T-cell (primary cell): ENCODE data around the gene CCNJL. TPM values are rescaled to one million over a fixed set of nuclear protein-coding genes. Genes with fewer than 3 reads are reported as not detected.
A peak's percentile ranks its signal among the peaks of the same experiment; 100 is the strongest.

Experiments
- ATAC-seq, 4 experiments: fragments of 200-7000 bp in 3 of 4; fragments of 150-1000 bp in 1 of 4; cut with Tn5 transposase; replicated peaks in 1 of 4; 1 replicate in 3 of 4; 2 replicates in 1 of 4; pipeline ENCODE4 v1.10.0; 2021; ENCODE audit warnings: moderate library complexity in 3 of 4, mild to moderate bottlenecking in 2 of 4, moderate number of reproducible peaks in 1 of 4
- CTCF ChIA-PET, 2 donors: fragments of 300-600 bp; sonication (Branson Sonifier 250); formaldehyde crosslinking; loops; one replicate each; lab custom pipeline; 2022; ENCODE audit warnings: antibody characterized with exemption in 2 of 2; lab: Charles Lee
- POLR2A ChIA-PET, 2 donors: fragments of 300-600 bp; sonication (Branson Sonifier 250); formaldehyde crosslinking; loops; one replicate each; lab custom pipeline; 2022; ENCODE audit warnings: antibody characterized with exemption in 2 of 2; lab: Charles Lee
- DNase-seq, 35 experiments: peaks; one replicate each; pipeline versions ENCODE4 v3.0.0 to v3.0.0-alpha.2; 2013 to 2023
- H3K27ac ChIP-seq: one replicate; pipeline ENCODE4 v1.5.1; 2013; ENCODE audit warnings: low read length
- H3K27me3 ChIP-seq, 2 experiments: replicated peaks in 1 of 2; 1 replicate in 1 of 2; 2 replicates in 1 of 2; pipeline versions ENCODE4 v1.6.1 to v1.7.0; 2013; ENCODE audit warnings: low read length in 1 of 2, mixed read lengths in 1 of 2; ENCODE audit not compliant: control insufficient read depth in 2 of 2, insufficient read depth in 2 of 2; ENCODE audit errors: extremely low read depth in 1 of 2
- H3K36me3 ChIP-seq, 2 donors: 1 replicate in 1 of 2; 2 replicates in 1 of 2; pipeline versions ENCODE4 v1.6.1 to v1.7.0; 2013; ENCODE audit warnings: low read length in 1 of 2; ENCODE audit not compliant: control insufficient read depth in 2 of 2, insufficient read depth in 1 of 2; ENCODE audit errors: extremely low read depth in 1 of 2
- H3K4me1 ChIP-seq, 2 experiments: 1 replicate in 1 of 2; 2 replicates in 1 of 2; pipeline versions ENCODE4 v1.6.1 to v1.7.0; 2013; ENCODE audit warnings: low read length in 2 of 2, mixed read lengths in 1 of 2; ENCODE audit not compliant: insufficient read depth in 2 of 2, control insufficient read depth in 1 of 2; ENCODE audit errors: extremely low read depth in 1 of 2
- H3K4me3 ChIP-seq, 2 donors: 1 replicate in 1 of 2; 2 replicates in 1 of 2; pipeline versions ENCODE4 v1.5.1 to v1.7.0; 2013; ENCODE audit warnings: mild to moderate bottlenecking in 2 of 2, low read length in 1 of 2, moderate library complexity in 1 of 2; ENCODE audit not compliant: control insufficient read depth in 1 of 2; ENCODE audit errors: extremely low read depth in 1 of 2
- H3K9me3 ChIP-seq: 2 replicates; pipeline ENCODE4 v1.7.0; 2013
- H3K27ac Mint-ChIP-seq, 2 donors: one replicate each; pipeline ENCODE4 v1.8.0; 2020 to 2021; ENCODE audit warnings: mild to moderate bottlenecking in 2 of 2, mixed read lengths in 2 of 2
- H3K27me3 Mint-ChIP-seq, 2 donors: one replicate each; pipeline ENCODE4 v1.8.0; 2021 to 2022; ENCODE audit warnings: mixed read lengths in 2 of 2
- H3K36me3 Mint-ChIP-seq: one replicate; pipeline ENCODE4 v1.8.0; 2021; ENCODE audit warnings: mixed read lengths
- H3K4me1 Mint-ChIP-seq, 3 donors: one replicate each; pipeline ENCODE4 v1.8.0; 2020 to 2022; ENCODE audit warnings: mixed read lengths in 3 of 3, mild to moderate bottlenecking in 1 of 3
- H3K4me3 Mint-ChIP-seq, 3 donors: one replicate each; pipeline ENCODE4 v1.8.0; 2020 to 2022; ENCODE audit warnings: mild to moderate bottlenecking in 3 of 3, mixed read lengths in 3 of 3, moderate library complexity in 3 of 3
- H3K9me3 Mint-ChIP-seq, 3 donors: one replicate each; pipeline ENCODE4 v1.8.0; 2020 to 2022; ENCODE audit warnings: mixed read lengths in 3 of 3
- WGBS: methylation state at CpG from one replicate; pipeline ENCODE4 v1.1.5; 2013; ENCODE audit warnings: missing lambda C conversion rate; ENCODE audit not compliant: insufficient coverage; 5-methylcytosine and 5-hydroxymethylcytosine counted together
- total RNA-seq, 35 experiments: library from RNA in 6 of 35; stranded (reverse) in 6 of 35; fragments of 120-200 nt in 1 of 35; gene quantifications; one replicate each; pipeline versions ENCODE4 v1.2.1 to v1.2.4 and lab custom pipeline; 2013 to 2026

CCNJL gene
- total RNA-seq, 5 donors from 2014 or later (not counting 1 experiment from before 2014, with no cell fraction given): 0.33 to 0.41 (median 0.35) TPM; not detected in 2

DNA sequence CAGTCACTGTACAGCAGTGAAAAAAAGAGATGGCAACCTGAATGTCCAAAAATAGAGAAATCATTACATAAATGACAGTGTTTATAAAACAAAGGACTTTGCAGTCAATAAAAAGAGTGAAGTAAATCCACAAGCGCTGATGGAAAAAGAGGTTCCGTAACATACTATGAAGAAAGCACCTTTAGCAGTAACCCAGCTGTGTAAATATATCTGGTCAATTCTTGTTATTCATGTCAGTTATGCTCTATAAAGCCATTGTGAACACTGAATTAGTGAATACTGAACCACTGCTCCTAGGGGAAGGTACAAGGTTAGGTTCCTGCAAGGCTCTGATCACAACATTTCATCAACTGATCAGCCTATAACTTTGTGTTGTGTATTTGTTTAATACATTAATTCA lies 39.5 kb downstream of the CCNJL start:
- ChIA-PET CTCF (interaction anchor here in 1 of 2 donors (0.6 kb wide), 2 partner anchors 9 to 15 kb away, joined by 3 to 4 read pairs; no protein-coding TSS in a partner anchor), POLR2A (no interaction called here)
- H3K27ac Mint-ChIP-seq: no peak overlapping the region
- Histone ChIP-seq H3K36me3 (no peaks in the 10 kb centered on the region), H3K9me3 (no peaks in the 10 kb centered on the region), H3K4me1 (peaks cover 0 to 3% of the 10 kb centered on the region in 2 experiments), H3K4me3 (no peak overlapping the region), H3K27ac (no peak overlapping the region), H3K27me3 (peaks cover 0 to 11% of the 10 kb centered on the region in 2 experiments)
- no peak overlapping the region for H3K4me3 Mint-ChIP-seq
- H3K36me3 Mint-ChIP-seq: no peaks in the 10 kb centered on the region
- no peaks in the 10 kb centered on the region for H3K9me3 Mint-ChIP-seq
- H3K27me3 Mint-ChIP-seq: peaks cover 0 to 4% of the 10 kb centered on the region in 2 donors
- no peak for DNase-seq
- no peak for ATAC-seq
- peaks cover 4 to 5% (median 4%) of the 10 kb centered on the region in 3 donors for H3K4me1 Mint-ChIP-seq
- WGBS: no CpG with 5 or more reads among the region's 2 CpGs

DNA sequence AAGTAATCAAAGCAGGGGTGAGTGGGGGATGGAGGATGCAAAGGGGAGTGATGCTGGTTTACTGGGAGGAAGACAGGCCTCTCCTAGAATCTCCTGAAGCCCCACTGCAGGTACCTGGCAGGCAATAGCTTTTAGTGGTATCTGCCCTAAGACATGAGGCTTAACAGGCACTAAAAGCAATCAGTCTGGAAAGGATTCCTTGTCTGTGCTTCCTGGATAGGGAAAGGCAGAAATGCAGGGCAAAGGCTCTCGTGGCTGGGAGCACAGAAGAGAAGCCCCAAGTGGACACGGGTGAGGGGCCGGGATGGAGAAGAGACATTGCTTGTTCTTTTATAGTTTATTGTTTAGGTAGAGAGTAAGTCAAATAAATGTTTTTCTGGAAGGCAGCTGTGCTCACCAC lies 40.1 kb downstream of the CCNJL start:
- WGBS: no CpG with 5 or more reads among the region's 3 CpGs
- ATAC-seq: no peak
- H3K9me3 ChIP-seq: no peaks in the 10 kb centered on the region
- H3K4me3 ChIP-seq: no peak overlapping the region
- DNase-seq: no peak
- Mint-ChIP-seq H3K9me3 (no peaks in the 10 kb centered on the region), H3K4me3 (no peak overlapping the region), H3K27ac (no peak overlapping the region), H3K4me1 (peaks cover 4 to 5% (median 4%) of the 10 kb centered on the region in 3 donors), H3K27me3 (peaks cover 0 to 4% of the 10 kb centered on the region in 2 donors), H3K36me3 (no peaks in the 10 kb centered on the region)
- H3K27ac ChIP-seq: no peak overlapping the region
- ChIA-PET POLR2A (no interaction called here), CTCF (no interaction called here)
- H3K36me3 ChIP-seq: no peaks in the 10 kb centered on the region
- H3K4me1 ChIP-seq: peaks cover 0 to 3% of the 10 kb centered on the region in 2 experiments
- peaks cover 0 to 11% of the 10 kb centered on the region in 2 experiments for H3K27me3 ChIP-seq

DNA sequence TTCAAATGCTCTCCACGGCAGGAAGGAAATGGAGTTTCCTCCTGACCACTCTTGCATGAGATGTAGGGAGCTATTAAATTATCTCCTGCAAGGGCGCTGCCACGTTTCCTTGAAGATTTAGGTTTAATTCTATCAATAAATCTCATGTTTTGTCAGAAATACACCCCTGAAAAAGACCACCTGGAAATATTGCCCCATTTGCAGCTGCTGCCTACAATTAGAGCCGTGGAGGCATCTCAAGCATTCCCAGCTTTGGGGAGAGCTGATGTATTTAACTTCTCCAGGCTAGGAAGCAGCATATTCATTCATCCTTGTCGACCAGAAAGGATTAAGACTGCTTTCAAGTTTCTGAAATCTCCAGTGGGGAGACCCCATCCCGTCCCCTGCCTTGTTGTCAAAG lies 40.5 kb downstream of the CCNJL start:
- Histone ChIP-seq H3K9me3 (no peaks in the 10 kb centered on the region), H3K27ac (no peak overlapping the region), H3K36me3 (no peaks in the 10 kb centered on the region), H3K27me3 (peaks cover 0 to 9% of the 10 kb centered on the region in 2 experiments), H3K4me1 (peaks cover 0 to 3% of the 10 kb centered on the region in 2 experiments), H3K4me3 (no peak overlapping the region)
- no peak for ATAC-seq
- no peaks in the 10 kb centered on the region for H3K9me3 Mint-ChIP-seq
- ChIA-PET CTCF (no interaction called here), POLR2A (no interaction called here)
- H3K4me3 Mint-ChIP-seq: peak overlapping the region in 1 of 3 donors; percentile 33
- 51% methylated on average over 3 of the region's 6 CpGs for WGBS
- no peak for DNase-seq
- H3K27me3 Mint-ChIP-seq: peaks cover 0 to 4% of the 10 kb centered on the region in 2 donors
- H3K27ac Mint-ChIP-seq: no peak overlapping the region
- peaks cover 4 to 5% (median 4%) of the 10 kb centered on the region in 3 donors for H3K4me1 Mint-ChIP-seq
- no peaks in the 10 kb centered on the region for H3K36me3 Mint-ChIP-seq

DNA sequence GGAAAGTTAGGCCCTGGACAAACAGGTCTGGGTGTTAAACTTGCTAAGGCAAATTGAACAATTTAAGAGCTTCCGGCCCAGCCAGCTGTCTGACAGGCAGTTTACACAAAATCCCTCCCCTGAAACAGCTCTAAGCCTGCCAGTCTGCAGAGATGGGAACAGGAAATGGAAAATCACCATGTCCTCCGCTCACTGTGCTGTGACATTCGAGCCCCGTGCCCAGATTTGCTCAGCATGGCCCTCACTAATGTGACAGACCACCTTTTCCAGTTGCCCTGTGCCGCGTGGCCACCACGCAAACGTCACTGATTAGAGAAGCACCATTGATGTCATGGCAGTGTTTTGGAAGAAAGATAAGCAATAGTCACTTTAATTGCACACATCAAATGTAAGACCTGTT lies 41.0 kb downstream of the CCNJL start:
- H3K9me3 Mint-ChIP-seq: no peaks in the 10 kb centered on the region
- DNase-seq (peak in 1 of 35 experiments; percentile 8), ATAC-seq (peak in 1 of 4 experiments; percentile 34)
- 41% methylated on average over 6 of the region's 8 CpGs for WGBS
- Histone ChIP-seq H3K4me3 (no peak overlapping the region), H3K27ac (no peak overlapping the region), H3K27me3 (peaks cover 0 to 10% of the 10 kb centered on the region in 2 experiments), H3K9me3 (no peaks in the 10 kb centered on the region), H3K4me1 (peaks cover 0 to 3% of the 10 kb centered on the region in 2 experiments), H3K36me3 (no peaks in the 10 kb centered on the region)
- peak overlapping the region in 1 of 3 donors; percentile 33 for H3K4me3 Mint-ChIP-seq
- peaks cover 4 to 5% (median 4%) of the 10 kb centered on the region in 3 donors for H3K4me1 Mint-ChIP-seq
- POLR2A ChIA-PET: no interaction called here
- peaks cover 0 to 4% of the 10 kb centered on the region in 2 donors for H3K27me3 Mint-ChIP-seq
- no peaks in the 10 kb centered on the region for H3K36me3 Mint-ChIP-seq
- CTCF ChIA-PET: no interaction called here
- H3K27ac Mint-ChIP-seq: no peak overlapping the region

DNA sequence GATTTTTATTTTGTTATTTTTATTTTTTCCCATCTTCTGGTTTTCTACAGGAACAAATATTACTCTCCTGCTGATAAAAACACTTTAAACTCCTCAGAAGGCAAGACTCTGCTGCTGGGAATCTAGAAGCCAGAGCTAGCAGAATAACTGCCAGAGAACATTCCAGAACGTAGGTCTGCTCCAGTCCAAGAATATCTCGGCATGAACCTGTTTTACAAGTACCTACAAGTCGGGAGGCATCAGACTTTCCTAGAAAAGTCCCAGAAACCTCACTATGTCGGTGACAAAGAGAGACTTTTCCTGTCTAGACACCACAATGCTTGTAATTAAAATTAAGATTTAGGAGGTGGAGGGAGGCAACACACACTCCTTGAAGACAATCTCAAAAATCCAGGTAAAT lies 41.7 kb downstream of the CCNJL start:
- H3K27ac Mint-ChIP-seq: no peak overlapping the region
- H3K9me3 ChIP-seq: no peaks in the 10 kb centered on the region
- H3K4me3 Mint-ChIP-seq: no peak overlapping the region
- H3K4me1 ChIP-seq: peaks cover 0 to 3% of the 10 kb centered on the region in 2 experiments
- no peak for ATAC-seq
- no peak overlapping the region for H3K4me3 ChIP-seq
- ChIA-PET POLR2A (interaction anchor here in 1 of 2 donors (0.5 kb wide), 1 partner anchor 164 kb away, joined by 3 read pairs; no protein-coding TSS in a partner anchor), CTCF (no interaction called here)
- H3K36me3 Mint-ChIP-seq: no peaks in the 10 kb centered on the region
- H3K36me3 ChIP-seq: no peaks in the 10 kb centered on the region
- peaks cover 4 to 5% (median 4%) of the 10 kb centered on the region in 3 donors for H3K4me1 Mint-ChIP-seq
- H3K27ac ChIP-seq: no peak overlapping the region
- peaks cover 0 to 4% of the 10 kb centered on the region in 2 donors for H3K27me3 Mint-ChIP-seq
- DNase-seq: no peak
- peaks cover 0 to 15% of the 10 kb centered on the region in 2 experiments for H3K27me3 ChIP-seq
- no peaks in the 10 kb centered on the region for H3K9me3 Mint-ChIP-seq
- 79% methylated on average over 2 of the region's 4 CpGs for WGBS

DNA sequence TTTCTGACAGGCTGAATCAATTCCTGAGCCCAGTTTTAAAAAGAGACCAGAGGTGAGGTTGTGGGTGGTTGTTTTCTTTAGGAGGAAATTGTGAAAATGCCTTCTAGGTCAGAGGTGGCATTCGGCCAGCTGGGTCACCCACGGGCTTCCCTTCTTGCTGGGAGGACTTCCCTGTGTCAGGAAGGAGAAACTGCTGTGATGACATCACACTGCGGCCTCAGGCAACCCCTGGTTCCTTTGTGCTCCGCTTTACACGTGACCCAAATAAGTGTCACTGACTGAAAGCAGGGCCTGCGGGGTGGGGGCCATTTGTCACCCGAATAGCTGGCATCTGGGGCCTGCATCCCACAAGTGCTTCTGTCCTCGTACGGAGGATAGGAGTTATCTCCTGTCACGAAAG lies 43.3 kb downstream of the CCNJL start:
- peaks cover 4 to 5% (median 4%) of the 10 kb centered on the region in 3 donors for H3K4me1 Mint-ChIP-seq
- CTCF ChIA-PET: interaction anchor here in 1 of 2 donors (0.6 kb wide), 1 partner anchor 1242 kb away, joined by 3 read pairs; no protein-coding TSS in a partner anchor
- no peaks in the 10 kb centered on the region for H3K36me3 Mint-ChIP-seq
- H3K9me3 ChIP-seq: no peaks in the 10 kb centered on the region
- peak in 14 of 35 experiments; percentile 4 to 57 (median 16) for DNase-seq
- no peaks in the 10 kb centered on the region for H3K9me3 Mint-ChIP-seq
- WGBS: 67% methylated on average over 9 of the region's 10 CpGs
- no peak overlapping the region for H3K27ac ChIP-seq
- peaks cover 0 to 18% of the 10 kb centered on the region in 2 experiments for H3K27me3 ChIP-seq
- H3K36me3 ChIP-seq: no peaks in the 10 kb centered on the region
- no peak for ATAC-seq
- no peak overlapping the region for H3K4me3 ChIP-seq
- no peak overlapping the region for H3K27ac Mint-ChIP-seq
- no peak overlapping the region for H3K4me3 Mint-ChIP-seq
- peaks cover 0 to 4% of the 10 kb centered on the region in 2 donors for H3K27me3 Mint-ChIP-seq
- H3K4me1 ChIP-seq: peaks cover 0 to 3% of the 10 kb centered on the region in 2 experiments
- POLR2A ChIA-PET: no interaction called here
